RWPE2 (cell line): ENCODE data around the gene FIBCD1.

Experiments used
- ATAC-seq: fragments of 200-7000 bp; cut with Tn5 transposase; 3 replicates; pipeline ENCODE4 v1.9.1; 2021; ENCODE audit warnings: low read depth
- DNase-seq: peaks from one replicate; pipeline ENCODE4 v3.0.0-alpha.2; 2020; ENCODE audit warnings: low spot score
- H3K27ac ChIP-seq: fragments of 450-650 bp; 2 replicates; pipeline ENCODE4 v1.5.1; 2017; ENCODE audit warnings: mild to moderate bottlenecking; ENCODE audit not compliant: poor library complexity, severe bottlenecking
- H3K27me3 ChIP-seq: fragments of 250-450 bp; sonication (Bioruptor Pico); 2 replicates; pipeline ENCODE4 v1.5.1; 2021; ENCODE audit warnings: mild to moderate bottlenecking, moderate library complexity; ENCODE audit not compliant: insufficient read depth, poor library complexity, severe bottlenecking
- H3K36me3 ChIP-seq: fragments of 250-450 bp; sonication (Bioruptor Pico); 2 replicates; pipeline ENCODE4 v1.5.1; 2020; ENCODE audit warnings: low read depth, mild to moderate bottlenecking, moderate library complexity
- H3K4me1 ChIP-seq: fragments of 250-450 bp; sonication (Bioruptor Pico); 2 replicates; pipeline ENCODE4 v1.5.1; 2021; ENCODE audit warnings: mild to moderate bottlenecking, moderate library complexity; ENCODE audit not compliant: insufficient read depth, poor library complexity, severe bottlenecking
- H3K4me3 ChIP-seq: fragments of 250-450 bp; sonication (Bioruptor Pico); 2 replicates; pipeline ENCODE4 v1.5.1; 2021; ENCODE audit warnings: mild to moderate bottlenecking, moderate library complexity; ENCODE audit not compliant: severe bottlenecking
- H3K9me3 ChIP-seq: fragments of 250-450 bp; sonication (Bioruptor Pico); 2 replicates; pipeline ENCODE4 v1.5.1; 2021; ENCODE audit warnings: mild to moderate bottlenecking, moderate library complexity; ENCODE audit not compliant: severe bottlenecking
- CTCF ChIP-seq: fragments of 450-650 bp; IDR thresholded peaks from one replicate; pipeline ENCODE4 v1.5.1; 2017; ENCODE audit warnings: mild to moderate bottlenecking, moderate library complexity; ENCODE audit not compliant: poor library complexity, severe bottlenecking

The FIBCD1 gene

GRCh38 chr9:130892477-130893304 lies 46.4 kb downstream of the FIBCD1 start:
- Histone ChIP-seq H3K27ac (no peak overlapping the region), H3K27me3 (no peaks in the 10 kb centered on the region), H3K4me3 (no peak overlapping the region), H3K36me3 (peaks cover 19% of the 10 kb centered on the region), H3K4me1 (no peaks in the 10 kb centered on the region), H3K9me3 (peaks cover 22% of the 10 kb centered on the region)
- DNase-seq (no peak), ATAC-seq (no peak)
- TF ChIP-seq CTCF: no peak

- no peak overlapping the region for H3K4me3 ChIP-seq
- ATAC-seq: no peak
- peaks cover 27% of the 10 kb centered on the region for H3K36me3 ChIP-seq
These were observed 47.2 kb downstream of the FIBCD1 start for GRCh38 chr9:130891688-130892476.

GRCh38 chr9:130890870-130891687 lies 48.0 kb downstream of the FIBCD1 start:
- H3K36me3 ChIP-seq: peaks cover 35% of the 10 kb centered on the region
- no peak overlapping the region for H3K4me3 ChIP-seq
- H3K9me3 ChIP-seq: peaks cover 23% of the 10 kb centered on the region
- H3K27ac ChIP-seq: no peak overlapping the region
- H3K27me3 ChIP-seq: no peaks in the 10 kb centered on the region
- no peak for ATAC-seq
- peaks cover under 1% of the 10 kb centered on the region for H3K4me1 ChIP-seq
- TF ChIP-seq CTCF: no peak
- DNase-seq: no peak

More at GRCh38 chr9:130891688-130892476, 47.2 kb downstream of the FIBCD1 start:
- DNase-seq: no peak
- H3K9me3 ChIP-seq: peaks cover 23% of the 10 kb centered on the region
- no peaks in the 10 kb centered on the region for H3K4me1 ChIP-seq
- H3K27ac ChIP-seq: no peak overlapping the region
- TF ChIP-seq CTCF: no peak
- no peaks in the 10 kb centered on the region for H3K27me3 ChIP-seq

- peaks cover 9% of the 10 kb centered on the region for H3K4me1 ChIP-seq
- H3K9me3 ChIP-seq: peaks cover 23% of the 10 kb centered on the region
- no peak overlapping the region for H3K4me3 ChIP-seq
- peaks cover 45% of the 10 kb centered on the region for H3K36me3 ChIP-seq
- no peak overlapping the region for H3K27ac ChIP-seq
- ATAC-seq: no peak
- H3K27me3 ChIP-seq: no peaks in the 10 kb centered on the region
- no peak for DNase-seq
- no peak for TF ChIP-seq CTCF
These were observed 48.9 kb downstream of the FIBCD1 start for GRCh38 chr9:130890124-130890523.
